HG03045 (cell line): Measurements from ENCODE around the gene ALG14.

Experiments
- ATAC-seq: cut with Tn5 transposase; IDR thresholded peaks from one replicate; pipeline ENCODE4 v1.9.1; 2021; ENCODE audit warnings: mild to moderate bottlenecking, moderate library complexity; ENCODE audit not compliant: unreplicated experiment

Gene ALG14

GRCh38 chr1:94986783-94987182, 86.0 kb downstream of the ALG14 start:
- ATAC-seq = no peak

- no peak for ATAC-seq
Observed at GRCh38 chr1:94983171-94983739, 89.5 kb downstream of the ALG14 start.

DNA sequence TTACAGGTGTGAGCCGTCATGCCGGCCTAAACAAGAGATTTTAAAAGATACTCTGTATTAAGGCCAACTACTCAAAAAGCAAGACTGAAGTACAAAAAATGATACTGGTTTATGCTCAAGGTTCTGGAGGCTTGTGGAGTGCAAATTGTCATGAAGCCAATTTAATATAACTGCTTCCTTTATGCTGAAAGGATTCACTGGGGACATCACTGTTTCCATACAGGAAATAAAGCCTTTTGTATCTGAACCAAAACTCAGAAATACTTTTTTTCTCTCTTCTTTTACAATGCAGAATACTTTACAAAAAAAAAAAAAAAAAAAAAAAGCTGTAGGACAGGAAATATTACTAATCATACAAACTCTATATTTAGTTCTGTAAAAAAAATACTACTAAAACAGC, 90.4 kb downstream of the ALG14 start:
- no peak for ATAC-seq

DNA sequence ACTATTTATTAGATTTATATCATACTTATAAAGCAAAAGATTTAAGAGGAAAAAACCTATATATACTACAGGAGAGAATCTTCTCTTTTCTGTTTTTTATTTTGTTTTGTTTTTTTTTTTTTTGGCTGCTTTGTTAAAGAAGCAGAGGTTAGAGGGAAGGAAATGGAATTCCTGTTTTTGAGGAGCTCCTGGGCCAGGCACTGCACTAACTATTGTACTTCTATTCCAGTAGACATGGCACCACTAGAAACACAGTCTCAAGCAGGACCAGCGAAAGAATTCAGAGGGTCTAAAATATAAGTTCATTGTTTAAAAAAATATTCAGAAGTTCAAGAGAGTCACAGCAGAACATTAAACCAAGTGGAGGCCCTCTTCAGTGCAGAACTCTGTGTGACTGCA, 91.2 kb downstream of the ALG14 start:
- ATAC-seq = no peak

- no peak for ATAC-seq
Observed at GRCh38 chr1:94980582-94981574, 91.9 kb downstream of the ALG14 start.

DNA sequence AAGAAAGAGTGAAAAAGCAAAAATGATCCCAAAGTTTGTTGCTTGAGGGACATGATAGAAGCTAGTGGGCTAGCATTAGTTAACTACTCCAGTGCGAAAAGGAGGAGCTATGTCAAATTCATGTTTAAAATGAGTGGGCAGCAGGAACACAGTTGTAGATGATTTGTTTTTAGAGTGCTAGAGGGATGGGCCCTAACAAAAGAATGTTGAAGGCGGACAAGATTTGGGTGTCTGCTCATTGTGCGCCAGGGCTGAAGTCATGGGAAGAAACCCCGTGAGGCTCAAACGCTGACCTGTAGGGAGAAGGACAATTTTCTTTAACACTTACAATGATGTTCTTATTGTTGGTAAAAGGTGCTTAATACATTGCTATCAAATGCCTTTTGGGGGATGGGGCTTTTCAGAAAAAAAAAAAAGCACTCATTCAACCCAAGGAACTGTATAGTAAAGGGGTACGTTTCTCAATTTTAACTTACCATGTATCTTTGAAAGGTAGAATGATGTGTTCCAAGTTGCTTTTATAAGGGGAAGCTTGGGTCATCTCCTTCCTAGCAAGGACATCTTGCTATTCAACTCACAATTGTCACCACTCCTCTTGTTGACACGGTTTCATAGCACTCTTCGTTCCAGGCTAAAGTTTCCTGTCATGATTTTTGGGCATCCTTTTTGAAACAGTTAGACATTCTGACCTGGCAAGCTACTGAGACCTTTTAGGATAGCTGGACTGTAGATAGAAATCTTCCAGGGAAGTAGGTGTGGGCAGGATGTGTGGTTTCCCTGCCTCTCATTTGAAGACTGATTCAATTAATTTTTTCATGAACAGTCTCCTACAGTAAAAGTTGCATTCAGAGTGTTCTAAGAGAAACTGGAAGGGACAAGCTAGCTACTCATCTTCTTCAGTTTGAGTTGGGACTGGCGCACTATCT, 92.8 kb downstream of the ALG14 start:
- ATAC-seq = no peak

- no peak for ATAC-seq
Observed at GRCh38 chr1:94979131-94979530, 93.6 kb downstream of the ALG14 start.

DNA sequence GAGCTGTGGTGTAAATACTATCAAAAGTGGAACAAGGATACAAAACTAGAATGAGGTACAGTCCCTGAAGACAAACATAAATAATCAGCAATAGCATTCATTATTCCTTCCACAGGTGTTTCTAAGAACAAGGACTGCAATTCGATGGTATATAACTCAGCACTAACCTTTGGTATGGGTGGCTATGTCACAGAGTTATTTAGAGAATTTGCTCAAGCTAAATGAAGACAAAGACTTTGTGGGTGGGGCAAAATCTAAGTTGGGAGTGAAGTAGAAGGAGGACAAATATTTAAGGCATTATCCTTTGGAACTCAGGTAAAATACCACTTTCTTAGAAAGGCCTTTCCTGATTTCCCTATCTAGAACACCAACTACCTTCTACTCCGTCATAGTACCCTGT, 94.3 kb downstream of the ALG14 start:
- ATAC-seq = no peak

- no peak for ATAC-seq
Observed at GRCh38 chr1:94976971-94977548, 95.7 kb downstream of the ALG14 start.

GRCh38 chr1:94974824-94975223, 97.9 kb downstream of the ALG14 start:
- no peak for ATAC-seq

- no peak for ATAC-seq
Observed at GRCh38 chr1:94974241-94974640, 98.5 kb downstream of the ALG14 start.

GRCh38 chr1:94973309-94973922, 99.3 kb downstream of the ALG14 start:
- no peak for ATAC-seq

DNA sequence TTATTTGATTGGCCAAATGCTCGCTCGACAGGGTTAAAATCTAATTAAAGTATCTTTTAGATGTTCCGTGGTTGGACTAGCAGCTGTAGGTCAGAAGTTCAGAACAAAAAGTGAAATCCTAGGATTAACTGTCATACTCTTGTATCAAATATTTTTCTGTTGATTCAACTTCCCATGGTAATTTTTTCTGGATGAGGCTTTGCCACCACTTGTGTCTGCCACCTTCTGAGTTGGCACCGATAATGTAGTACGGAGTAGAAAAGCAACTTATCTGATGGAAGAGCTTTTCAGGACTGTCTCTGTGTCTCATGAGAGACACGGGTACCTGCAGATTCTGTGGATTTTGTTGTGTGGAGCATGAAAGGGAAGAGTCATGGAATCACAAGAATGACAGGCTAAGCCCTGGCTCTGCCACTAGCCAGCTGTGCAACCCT, 101.2 kb downstream of the ALG14 start:
- ATAC-seq = no peak

DNA sequence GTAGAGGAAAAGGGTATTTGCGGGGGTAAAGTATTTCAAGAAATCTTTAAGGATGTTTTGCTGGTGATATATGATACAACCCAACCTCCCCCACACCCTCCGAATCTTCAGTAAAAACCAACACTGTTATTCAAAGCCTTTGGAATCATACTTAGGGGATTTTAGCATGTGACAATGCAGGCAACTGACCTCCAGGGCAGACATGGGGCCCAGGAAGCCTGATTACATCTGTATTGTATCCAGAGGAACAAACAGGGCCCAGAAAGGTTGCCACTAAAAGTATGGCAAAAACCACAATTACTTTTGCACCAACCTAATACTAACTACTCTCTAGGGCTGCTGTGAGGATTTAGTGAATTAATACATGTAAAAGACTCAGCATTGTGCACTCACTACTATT, 102.0 kb downstream of the ALG14 start:
- ATAC-seq = no peak

GRCh38 chr1:94969137-94969536, 103.6 kb downstream of the ALG14 start:
- ATAC-seq = no peak

GRCh38 chr1:94966033-94966432, 106.7 kb downstream of the ALG14 start:
- ATAC-seq = no peak

DNA sequence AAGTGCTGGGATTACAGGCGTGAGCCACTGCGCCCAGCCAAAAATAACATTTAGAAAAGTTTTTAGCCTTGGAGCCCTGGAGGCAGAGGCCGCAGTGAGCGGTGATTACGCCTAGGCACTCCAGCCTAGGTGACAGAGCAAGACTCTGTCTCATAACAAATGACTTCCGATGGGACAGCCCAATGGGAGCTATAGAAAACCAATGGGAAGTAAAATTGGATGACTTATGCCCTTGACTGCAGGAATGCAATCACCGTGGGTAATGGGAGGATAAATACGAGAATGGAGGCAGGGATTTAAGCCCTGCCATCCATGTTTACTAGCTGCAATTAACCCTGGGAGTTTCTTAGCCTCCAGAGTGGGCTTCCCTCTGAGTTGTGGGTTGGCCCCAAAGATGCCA, 108.9 kb downstream of the ALG14 start:
- ATAC-seq = no peak

DNA sequence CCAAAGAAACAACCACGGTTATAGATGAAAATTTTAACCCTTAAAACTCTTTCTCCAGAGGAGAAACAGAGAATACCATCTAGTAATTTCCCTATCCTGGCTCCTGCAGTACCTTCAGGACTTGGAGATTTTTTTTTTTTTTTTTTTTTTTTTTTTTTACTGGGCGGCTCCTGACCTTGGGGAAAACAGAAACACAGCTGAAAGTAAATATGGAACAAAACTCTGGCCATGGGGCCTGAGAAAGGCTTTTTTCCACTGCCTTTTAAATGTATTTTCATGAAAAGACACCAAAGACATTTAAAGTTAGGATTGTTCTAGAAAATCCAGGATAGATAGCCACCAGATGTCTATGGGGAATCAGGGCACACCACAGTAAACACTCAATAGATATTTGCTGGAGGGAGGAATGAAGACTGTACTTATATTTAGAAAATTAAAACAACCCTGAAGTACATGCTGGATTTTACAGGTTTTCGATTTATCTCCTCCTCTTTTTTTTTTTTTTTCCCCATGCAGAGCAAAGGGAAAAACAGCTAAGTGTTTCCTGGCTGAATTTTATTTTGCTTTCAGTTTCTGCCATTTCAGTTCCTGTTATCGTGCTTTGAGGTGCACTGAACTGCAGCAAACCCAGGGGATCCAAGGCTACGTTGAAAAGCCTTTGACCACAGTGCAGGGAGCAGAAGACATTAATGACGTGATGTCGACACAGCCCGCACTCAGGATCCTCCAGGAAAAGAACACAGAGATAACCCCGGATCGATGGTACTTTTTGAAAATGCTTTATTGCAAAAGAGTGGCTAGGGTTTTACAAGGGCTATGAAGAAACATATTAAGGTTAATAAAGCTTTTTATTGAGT, 110.1 kb downstream of the ALG14 start:
- ATAC-seq = peak; percentile 92

- ATAC-seq = no peak
Observed at GRCh38 chr1:94961988-94962387, 110.8 kb downstream of the ALG14 start.
